Cortex of kidney (tissue), 1 donor: ENCODE data around the gene C1QTNF1.
"Not testable (repeated sequence)": the region's sequence is repeated elsewhere in the genome, so short reads cannot be mapped to it uniquely, and the experiment has no call there.

Source experiments
- DNase-seq: peaks from one replicate; lab custom pipeline; 2025; lab: John Stamatoyannopoulos, UW

The C1QTNF1 gene

GRCh38 chr17:79005063-79005861 is 18.7 kb upstream of the C1QTNF1 start:
- no peak for DNase-seq

GRCh38 chr17:79006046-79006445 is 17.9 kb upstream of the C1QTNF1 start:
- no peak for DNase-seq

GRCh38 chr17:79006794-79007503 is 17.0 kb upstream of the C1QTNF1 start:
- DNase-seq = no peak

GRCh38 chr17:79007504-79008381 is 16.2 kb upstream of the C1QTNF1 start:
- DNase-seq = no peak

DNA sequence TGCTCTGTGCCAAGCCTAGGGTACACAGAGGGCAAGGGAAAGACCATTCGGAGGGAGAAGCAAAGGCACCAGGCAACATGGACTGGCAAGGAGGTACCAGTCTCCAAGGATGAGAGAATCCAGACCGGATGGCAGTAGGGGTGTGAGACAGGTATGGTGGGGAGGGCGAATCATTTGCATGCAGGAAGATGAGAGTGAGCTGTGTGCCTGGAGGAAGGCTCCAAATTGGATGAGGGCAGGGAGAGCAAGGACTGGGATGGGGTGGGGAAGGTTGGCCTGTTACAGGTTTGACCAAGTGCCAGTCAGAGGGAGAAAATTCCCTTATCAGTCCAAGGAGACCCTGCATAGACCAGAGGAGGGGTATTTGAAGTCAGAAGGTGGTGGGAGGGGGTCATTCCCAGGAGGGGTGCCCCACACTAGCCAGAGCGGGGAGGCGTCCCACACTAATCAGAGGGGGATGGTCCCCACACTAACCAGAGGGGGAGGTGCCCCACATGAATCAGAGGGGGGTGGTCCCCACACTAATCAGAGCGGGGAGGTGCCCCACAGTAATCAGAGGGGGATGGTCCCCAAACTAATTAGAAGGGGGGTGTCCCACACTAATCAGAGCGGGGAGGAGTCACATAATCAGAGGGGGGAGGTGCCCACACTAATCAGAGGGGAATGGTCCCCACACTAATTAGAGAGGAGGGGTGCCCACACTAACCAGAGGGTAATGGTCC is 15.1 kb upstream of the C1QTNF1 start:
- DNase-seq = no peak

- no peak for DNase-seq
These were observed 14.3 kb upstream of the C1QTNF1 start, which contains the start of gene CANT1 for GRCh38 chr17:79009397-79010303. Gene CANT1 (minus strand): TSS chr17:79009764. CDS start chr17:78997622, 12,142 bp downstream.

DNA sequence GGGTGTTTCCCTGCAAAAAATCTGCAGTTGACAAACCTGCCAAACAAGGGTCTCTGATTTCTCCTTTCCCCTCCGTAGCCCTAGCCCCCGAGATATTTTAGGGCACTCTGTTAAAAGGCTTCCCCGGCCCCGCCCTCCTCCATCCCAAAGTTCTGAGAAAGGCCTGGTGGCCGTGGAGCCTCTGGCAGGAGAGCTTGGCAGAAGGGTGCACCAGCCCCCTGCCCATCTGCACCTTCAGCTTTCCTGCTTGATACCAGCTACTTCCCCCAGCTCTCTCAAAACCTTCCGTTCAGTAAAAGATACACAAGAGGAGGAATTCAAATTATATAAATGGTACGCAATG is 13.7 kb upstream of the C1QTNF1 start:
- no peak for DNase-seq

DNA sequence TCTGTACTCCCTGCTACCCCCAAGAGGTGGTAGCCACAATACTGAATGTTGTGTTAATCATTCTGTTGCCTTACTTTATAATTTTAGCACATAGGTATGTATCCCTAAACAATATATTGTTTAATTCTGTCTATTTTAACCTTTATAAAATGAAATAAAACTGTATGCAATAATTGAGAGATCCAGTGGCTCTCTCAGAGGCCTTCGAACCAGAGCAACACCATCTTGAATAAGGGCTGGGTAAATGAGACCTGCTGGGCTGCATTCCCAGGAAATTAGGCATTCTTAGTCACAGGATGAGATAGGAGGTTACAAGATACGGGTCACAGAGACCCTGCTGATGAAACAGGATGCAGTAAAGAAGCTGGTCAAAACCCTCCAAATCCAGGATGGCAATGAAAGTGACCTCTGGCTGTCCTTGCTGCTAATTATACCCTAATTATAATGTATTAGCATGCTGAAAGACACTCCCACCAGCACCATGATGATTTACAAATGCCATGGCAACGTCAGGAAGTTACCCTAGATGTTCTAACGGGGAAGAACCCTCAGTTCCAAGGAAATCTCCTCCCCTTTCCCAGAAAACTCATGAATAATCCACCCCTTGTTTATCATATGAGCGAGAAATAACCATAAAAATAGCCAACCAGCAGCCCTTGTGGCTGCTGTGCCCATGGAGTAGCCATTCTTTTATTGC is 12.4 kb upstream of the C1QTNF1 start:
- DNase-seq = no peak

GRCh38 chr17:79012563-79013134 is 11.3 kb upstream of the C1QTNF1 start:
- DNase-seq = no peak

DNA sequence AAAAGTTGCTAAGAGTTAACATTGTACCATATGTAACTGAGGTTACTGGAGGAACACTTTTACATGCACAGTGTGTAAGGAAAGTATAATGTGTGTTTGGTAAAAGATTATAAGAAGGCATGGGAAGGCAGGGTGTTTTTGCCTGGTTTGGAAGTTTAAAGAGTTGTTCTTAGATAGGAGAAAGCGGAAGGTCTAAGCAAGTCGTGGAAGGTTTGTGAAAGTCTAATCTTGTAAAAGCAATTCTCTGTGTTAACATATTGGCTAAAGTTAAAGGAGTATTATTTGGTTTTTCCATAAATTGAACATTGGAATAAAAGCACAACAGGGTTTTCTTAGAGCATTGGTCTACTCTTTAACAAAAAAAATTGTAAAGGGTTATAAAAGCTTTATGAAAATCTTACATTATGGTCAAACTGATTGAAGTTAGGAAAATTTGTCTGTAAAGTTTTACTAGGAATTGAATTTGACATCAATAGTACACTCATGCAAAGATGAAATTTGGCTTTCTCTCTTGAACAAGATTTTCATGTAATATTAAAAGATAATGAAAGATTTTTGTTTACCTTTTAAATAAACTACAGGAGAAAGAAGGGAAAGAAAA is 9.7 kb upstream of the C1QTNF1 start:
- DNase-seq = no peak

DNA sequence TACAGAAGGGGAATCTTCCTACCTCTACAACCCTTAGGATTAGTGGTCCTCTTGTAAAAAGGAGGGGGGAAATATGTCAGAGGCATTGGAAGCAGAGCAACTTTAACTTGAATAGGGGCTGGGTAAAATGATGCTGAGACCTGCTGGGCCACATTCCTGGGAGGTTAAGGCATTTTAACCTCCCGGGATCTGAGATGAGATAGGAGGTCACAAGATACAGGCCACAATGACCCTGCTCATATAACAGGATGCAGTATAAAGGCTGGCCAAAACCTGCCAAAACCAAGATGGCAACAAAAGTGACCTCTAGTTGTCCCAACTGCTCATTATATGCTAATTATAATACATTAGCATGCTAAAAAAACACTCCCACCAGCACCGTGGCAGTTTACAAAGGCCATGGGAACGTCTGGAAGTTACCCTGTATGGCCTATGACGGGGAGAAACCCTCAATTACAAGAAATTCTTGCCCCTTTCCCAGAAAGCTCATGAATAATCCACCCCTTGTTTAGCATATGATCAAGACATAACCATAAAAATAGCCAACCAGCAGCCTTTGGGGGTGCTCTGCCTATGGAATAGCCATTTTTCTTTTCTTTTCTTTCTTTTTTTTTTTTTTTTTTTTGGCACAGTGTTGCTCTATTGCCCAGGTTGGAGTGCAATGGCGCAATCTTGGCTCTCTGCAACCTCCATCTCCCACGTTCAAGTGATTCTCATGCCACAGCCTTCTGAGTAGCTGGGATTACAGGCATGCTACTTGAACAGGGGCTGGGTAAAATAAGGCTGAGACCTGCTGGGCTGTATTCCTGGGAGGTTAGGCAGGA is 6.2 kb upstream of the C1QTNF1 start:
- DNase-seq = no peak

DNA sequence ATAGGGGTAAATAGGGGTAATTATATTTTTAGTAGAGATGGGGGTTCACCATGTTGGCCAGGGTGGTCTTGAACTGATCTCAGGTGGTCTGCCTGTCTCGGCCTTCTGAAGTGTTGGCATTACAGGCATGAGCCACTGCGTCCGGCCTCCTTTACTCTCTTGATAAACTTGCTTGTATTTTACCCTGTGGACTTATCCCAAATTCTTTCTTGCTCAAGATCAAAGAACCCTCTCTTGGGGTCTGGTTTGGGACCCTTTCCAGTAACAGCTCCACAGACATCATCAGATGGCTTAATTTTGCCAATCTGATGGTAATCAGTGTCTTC is 5.6 kb upstream of the C1QTNF1 start:
- DNase-seq = no peak

GRCh38 chr17:79019261-79019631 is 4.7 kb upstream of the C1QTNF1 start:
- DNase-seq = no peak

DNA sequence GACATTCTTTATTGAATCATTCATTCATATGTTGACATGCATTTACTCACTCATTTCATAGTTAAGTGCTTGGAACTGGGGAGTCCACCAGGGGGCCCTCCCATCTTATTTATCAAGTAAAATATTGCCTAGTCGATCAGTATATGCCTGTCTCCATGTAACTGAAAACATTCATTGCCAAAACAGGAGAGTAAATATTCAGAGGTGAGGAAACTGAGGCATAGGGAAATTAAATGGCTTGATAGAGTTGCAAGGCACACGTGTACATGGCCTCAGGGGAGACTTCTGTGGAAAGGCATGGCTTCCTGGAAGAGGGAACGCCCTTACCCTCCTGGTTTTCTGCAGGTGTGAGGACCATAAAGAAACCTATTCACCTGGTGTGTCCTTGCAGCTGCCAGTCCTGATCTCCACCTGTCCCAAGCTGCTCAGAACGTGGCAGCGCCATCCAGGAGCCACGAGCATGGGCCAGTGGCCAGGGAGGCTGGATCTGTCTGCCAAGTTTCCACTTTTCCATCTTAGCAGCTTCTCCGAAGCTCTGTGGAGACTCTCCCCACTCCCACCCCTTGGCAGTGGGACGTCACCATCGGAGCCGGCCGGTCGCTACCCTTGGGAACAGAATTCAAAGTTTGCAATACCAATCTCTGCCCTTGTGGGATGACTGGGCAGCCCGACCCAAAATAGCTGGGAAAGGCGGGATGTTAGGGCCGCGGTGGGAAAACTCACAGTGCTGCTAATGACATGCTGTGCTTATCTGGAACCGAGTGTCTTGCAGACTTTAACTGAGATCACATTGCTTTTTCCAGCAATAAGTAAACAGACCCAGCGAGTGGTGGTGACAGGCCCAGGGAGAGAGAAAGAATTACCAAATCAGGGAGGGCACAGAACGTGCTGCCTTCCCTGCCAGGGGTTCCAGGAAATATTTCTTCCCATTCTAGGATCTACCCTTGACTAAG is 4.1 kb upstream of the C1QTNF1 start:
- DNase-seq = no peak

DNA sequence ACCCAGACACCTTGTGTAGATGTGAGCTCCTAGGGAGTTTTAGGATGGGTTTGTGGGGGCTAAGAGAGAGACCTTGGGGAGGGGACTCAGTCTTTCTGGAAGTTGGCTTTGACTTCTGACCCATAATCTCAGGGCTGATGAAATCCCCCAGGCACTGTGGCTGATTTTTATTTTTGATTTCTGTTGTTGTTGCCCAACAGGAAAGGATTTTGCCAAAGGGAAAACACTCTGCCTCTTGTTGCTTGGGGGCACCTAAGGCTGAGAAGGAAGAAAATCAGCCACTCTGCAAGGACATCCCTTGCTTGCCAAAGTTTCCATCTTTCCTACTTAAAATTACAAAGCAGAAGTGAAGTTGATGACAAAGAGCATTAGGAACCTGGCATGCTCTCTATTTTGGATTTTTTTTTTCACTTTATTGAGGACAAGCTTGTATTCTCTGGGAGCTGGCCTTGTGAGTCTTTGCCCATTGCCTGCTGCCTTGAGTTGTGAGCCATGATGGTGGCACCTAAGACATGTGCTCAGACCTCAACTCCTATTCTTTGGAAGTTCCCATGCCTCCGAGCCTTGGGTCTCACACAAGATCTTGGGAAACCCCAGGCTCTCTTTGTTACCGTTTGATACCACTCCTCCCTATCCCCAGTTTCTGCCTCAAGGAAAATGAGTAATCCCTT is 3.2 kb upstream of the C1QTNF1 start:
- DNase-seq = no peak

- not testable (repeated sequence) for DNase-seq
These were observed 2.0 kb upstream of the C1QTNF1 start for GRCh38 chr17:79021929-79022328.

DNA sequence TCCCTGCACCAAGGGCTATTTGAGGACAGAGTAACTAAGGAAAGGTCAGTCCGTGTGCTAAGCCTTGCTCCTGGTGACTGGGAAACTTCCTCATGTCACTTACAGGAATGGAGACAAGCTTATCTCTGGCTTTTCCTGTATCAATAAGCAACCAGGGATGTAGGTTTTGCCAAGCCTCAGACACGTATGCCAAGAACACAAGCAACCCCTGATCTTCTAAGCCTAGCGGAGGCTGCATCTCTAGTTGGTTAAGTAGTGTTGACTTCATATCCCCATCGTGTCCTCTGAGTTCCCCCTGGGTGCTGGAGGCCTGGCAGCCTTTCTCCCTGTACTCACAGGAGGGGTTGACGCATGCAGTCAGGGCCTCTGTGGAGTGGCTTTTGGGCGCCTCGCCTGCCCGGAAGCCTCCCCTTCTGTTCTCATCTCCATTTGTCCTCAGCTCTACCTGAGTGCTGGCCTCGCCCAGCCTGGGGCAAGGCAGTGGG is 1.4 kb upstream of the C1QTNF1 start:
- DNase-seq = no peak
